ENCODE results near the gene OTOG. TPM values are rescaled to one million over a fixed set of nuclear protein-coding genes. Genes with fewer than 3 reads are reported as not detected.

OTOG gene
- total and polyA plus RNA-seq, 2 of the 8 experiments (the other 6 are each of a cell fraction or from before 2014, with no cell fraction given), result 0.41 to 1.5 TPM

DNA sequence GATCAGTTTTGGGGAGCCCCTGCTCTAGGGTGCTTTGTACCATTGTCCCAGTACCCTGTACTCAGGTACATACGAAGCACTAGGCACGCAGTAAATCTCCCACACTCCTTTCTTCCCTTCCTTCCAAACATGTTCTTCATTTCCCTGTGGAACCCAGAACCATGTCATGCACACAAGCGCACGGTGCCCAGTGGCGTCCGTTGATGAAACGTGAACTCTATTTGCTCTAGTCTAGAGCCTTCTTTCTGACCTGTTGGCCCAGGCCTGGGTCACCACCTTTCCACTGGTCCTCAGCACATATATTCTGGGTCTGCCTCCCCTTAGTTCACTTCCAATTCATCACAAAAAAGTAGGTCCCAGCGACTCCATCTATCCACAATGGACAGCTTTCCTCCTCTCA lies 9.8 kb upstream of the OTOG start (continued):
- TF ChIP-seq, protein P1, sequence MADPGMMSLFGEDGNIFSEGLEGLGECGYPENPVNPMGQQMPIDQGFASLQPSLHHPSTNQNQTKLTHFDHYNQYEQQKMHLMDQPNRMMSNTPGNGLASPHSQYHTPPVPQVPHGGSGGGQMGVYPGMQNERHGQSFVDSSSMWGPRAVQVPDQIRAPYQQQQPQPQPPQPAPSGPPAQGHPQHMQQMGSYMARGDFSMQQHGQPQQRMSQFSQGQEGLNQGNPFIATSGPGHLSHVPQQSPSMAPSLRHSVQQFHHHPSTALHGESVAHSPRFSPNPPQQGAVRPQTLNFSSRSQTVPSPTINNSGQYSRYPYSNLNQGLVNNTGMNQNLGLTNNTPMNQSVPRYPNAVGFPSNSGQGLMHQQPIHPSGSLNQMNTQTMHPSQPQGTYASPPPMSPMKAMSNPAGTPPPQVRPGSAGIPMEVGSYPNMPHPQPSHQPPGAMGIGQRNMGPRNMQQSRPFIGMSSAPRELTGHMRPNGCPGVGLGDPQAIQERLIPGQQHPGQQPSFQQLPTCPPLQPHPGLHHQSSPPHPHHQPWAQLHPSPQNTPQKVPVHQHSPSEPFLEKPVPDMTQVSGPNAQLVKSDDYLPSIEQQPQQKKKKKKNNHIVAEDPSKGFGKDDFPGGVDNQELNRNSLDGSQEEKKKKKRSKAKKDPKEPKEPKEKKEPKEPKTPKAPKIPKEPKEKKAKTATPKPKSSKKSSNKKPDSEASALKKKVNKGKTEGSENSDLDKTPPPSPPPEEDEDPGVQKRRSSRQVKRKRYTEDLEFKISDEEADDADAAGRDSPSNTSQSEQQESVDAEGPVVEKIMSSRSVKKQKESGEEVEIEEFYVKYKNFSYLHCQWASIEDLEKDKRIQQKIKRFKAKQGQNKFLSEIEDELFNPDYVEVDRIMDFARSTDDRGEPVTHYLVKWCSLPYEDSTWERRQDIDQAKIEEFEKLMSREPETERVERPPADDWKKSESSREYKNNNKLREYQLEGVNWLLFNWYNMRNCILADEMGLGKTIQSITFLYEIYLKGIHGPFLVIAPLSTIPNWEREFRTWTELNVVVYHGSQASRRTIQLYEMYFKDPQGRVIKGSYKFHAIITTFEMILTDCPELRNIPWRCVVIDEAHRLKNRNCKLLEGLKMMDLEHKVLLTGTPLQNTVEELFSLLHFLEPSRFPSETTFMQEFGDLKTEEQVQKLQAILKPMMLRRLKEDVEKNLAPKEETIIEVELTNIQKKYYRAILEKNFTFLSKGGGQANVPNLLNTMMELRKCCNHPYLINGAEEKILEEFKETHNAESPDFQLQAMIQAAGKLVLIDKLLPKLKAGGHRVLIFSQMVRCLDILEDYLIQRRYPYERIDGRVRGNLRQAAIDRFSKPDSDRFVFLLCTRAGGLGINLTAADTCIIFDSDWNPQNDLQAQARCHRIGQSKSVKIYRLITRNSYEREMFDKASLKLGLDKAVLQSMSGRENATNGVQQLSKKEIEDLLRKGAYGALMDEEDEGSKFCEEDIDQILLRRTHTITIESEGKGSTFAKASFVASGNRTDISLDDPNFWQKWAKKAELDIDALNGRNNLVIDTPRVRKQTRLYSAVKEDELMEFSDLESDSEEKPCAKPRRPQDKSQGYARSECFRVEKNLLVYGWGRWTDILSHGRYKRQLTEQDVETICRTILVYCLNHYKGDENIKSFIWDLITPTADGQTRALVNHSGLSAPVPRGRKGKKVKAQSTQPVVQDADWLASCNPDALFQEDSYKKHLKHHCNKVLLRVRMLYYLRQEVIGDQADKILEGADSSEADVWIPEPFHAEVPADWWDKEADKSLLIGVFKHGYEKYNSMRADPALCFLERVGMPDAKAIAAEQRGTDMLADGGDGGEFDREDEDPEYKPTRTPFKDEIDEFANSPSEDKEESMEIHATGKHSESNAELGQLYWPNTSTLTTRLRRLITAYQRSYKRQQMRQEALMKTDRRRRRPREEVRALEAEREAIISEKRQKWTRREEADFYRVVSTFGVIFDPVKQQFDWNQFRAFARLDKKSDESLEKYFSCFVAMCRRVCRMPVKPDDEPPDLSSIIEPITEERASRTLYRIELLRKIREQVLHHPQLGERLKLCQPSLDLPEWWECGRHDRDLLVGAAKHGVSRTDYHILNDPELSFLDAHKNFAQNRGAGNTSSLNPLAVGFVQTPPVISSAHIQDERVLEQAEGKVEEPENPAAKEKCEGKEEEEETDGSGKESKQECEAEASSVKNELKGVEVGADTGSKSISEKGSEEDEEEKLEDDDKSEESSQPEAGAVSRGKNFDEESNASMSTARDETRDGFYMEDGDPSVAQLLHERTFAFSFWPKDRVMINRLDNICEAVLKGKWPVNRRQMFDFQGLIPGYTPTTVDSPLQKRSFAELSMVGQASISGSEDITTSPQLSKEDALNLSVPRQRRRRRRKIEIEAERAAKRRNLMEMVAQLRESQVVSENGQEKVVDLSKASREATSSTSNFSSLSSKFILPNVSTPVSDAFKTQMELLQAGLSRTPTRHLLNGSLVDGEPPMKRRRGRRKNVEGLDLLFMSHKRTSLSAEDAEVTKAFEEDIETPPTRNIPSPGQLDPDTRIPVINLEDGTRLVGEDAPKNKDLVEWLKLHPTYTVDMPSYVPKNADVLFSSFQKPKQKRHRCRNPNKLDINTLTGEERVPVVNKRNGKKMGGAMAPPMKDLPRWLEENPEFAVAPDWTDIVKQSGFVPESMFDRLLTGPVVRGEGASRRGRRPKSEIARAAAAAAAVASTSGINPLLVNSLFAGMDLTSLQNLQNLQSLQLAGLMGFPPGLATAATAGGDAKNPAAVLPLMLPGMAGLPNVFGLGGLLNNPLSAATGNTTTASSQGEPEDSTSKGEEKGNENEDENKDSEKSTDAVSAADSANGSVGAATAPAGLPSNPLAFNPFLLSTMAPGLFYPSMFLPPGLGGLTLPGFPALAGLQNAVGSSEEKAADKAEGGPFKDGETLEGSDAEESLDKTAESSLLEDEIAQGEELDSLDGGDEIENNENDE (IDR thresholded peaks at IDR 0.05; ENCODE audit: insufficient replicate concordance, low read length), result no peak
- TF ChIP-seq CBX5 (IDR thresholded peaks at IDR 0.05; ENCODE audit: low read depth, low read length) (no peak), KDM4A (IDR thresholded peaks at IDR 0.05; ENCODE audit: low read depth, low read length, severe bottlenecking) (no peak), PHF8 (conservative IDR thresholded peaks at IDR 0.05; ENCODE audit: low read depth, low read length) (no peak), SUZ12 (IDR thresholded peaks at IDR 0.05; ENCODE audit: low read length) (no peak), SIX5 (IDR thresholded peaks at IDR 0.05; ENCODE audit: low read depth, low read length) (no peak), SP4 (IDR thresholded peaks at IDR 0.05; ENCODE audit: low read length) (no peak), SP1 (IDR thresholded peaks at IDR 0.05; ENCODE audit: low read depth, low read length) (no peak), POLR2A (IDR thresholded peaks at IDR 0.05; ENCODE audit: control extremely low read depth in 1 of 2, low read depth in 2 of 2, low read length in 2 of 2) (no peak), HDAC2 (IDR thresholded peaks at IDR 0.05; ENCODE audit: borderline replicate concordance in 1 of 2, low read depth in 2 of 2, low read length in 2 of 2) (no peak), CEBPB (IDR thresholded peaks at IDR 0.05; ENCODE audit: low read depth, low read length) (no peak)
- TF ChIP-seq, protein P2, sequence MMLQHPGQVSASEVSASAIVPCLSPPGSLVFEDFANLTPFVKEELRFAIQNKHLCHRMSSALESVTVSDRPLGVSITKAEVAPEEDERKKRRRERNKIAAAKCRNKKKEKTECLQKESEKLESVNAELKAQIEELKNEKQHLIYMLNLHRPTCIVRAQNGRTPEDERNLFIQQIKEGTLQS (IDR thresholded peaks at IDR 0.05; ENCODE audit: insufficient read depth, low read depth, low read length), result no peak
